Duodenal mucosa (tissue), 2 donors: Measurements from ENCODE around the gene PSMD2.

ENCODE experiments used
- H3K27ac ChIP-seq: one replicate; pipeline ENCODE4 v1.7.0; 2013; ENCODE audit warnings: low read depth, low read length
- H3K27me3 ChIP-seq, 2 donors: one replicate each; pipeline ENCODE4 v1.7.0; 2013; ENCODE audit warnings: low read length in 2 of 2, control low read depth in 1 of 2; ENCODE audit not compliant: insufficient read depth in 2 of 2, control insufficient read depth in 1 of 2
- H3K36me3 ChIP-seq, 2 donors: one replicate each; pipeline ENCODE4 v1.7.0; 2013; ENCODE audit warnings: low read length in 2 of 2, control low read depth in 1 of 2; ENCODE audit not compliant: insufficient read depth in 2 of 2, control insufficient read depth in 1 of 2
- H3K4me1 ChIP-seq, 2 donors: one replicate each; pipeline ENCODE4 v1.7.0; 2013; ENCODE audit warnings: low read length in 2 of 2, control low read depth in 1 of 2; ENCODE audit not compliant: insufficient read depth in 2 of 2, control insufficient read depth in 1 of 2
- H3K4me3 ChIP-seq, 2 donors: one replicate each; pipeline ENCODE4 v1.7.0; 2013; ENCODE audit warnings: low read length in 2 of 2, low read depth in 1 of 2
- H3K9ac ChIP-seq, 2 donors: one replicate each; pipeline ENCODE4 v1.7.0; 2013; ENCODE audit warnings: low read length in 2 of 2, low read depth in 1 of 2
- H3K9me3 ChIP-seq, 2 donors: one replicate each; pipeline ENCODE4 v1.7.0; 2013; ENCODE audit warnings: low read length in 2 of 2, control low read depth in 1 of 2; ENCODE audit not compliant: control insufficient read depth in 1 of 2

PSMD2 gene

GRCh38 chr3:184355261-184356040 lies 56.4 kb downstream of the PSMD2 start:
- Histone ChIP-seq H3K9ac (no peak overlapping the region), H3K9me3 (no peaks in the 10 kb centered on the region), H3K27me3 (no peaks in the 10 kb centered on the region), H3K4me1 (peaks cover 25 to 33% of the 10 kb centered on the region in 2 donors), H3K27ac (no peak overlapping the region), H3K4me3 (no peak overlapping the region), H3K36me3 (peaks cover 6 to 39% of the 10 kb centered on the region in 2 donors)

DNA sequence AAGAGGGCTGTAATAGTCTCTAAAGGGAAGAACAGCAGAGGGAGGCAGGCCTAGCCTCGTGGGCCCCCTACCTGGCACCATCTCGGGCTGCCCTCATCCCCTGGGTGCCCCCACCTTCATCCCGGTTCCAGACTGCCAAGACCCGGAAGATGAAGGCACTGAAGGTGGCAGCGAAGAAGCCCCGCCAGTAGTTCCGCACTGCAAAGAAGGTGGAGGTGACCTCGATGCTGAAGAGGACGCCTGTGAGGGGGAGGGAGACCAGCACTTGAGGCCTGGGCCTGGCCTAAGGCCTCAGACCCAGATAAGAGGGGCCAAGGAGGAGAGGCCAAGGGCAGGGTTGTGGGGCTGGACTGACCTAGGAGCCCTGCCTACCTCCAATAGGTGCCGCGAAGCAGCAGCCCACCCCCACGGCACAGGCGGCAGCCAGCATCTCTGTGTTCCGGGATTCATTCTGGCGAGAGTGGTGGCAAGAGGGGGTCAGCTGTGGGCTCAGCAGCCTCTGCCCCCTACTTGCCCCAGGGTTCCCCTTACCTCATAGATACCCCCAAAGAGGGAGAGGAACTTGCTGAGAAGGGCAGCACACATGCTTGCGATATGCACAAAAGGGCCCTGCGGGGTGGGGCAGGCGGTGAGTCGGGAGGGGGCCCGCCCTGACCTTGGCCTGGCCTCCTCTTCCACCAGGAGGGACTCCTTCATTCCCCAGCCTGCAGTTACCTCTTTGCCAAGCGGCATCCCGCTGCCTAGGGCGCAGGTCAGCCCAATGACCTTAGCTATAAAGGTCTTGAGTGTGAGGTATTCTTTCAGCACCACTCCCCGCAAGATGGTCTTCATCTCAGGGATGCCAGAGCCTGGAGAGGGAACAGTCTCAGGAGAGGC lies 58.4 kb downstream of the PSMD2 start:
- peaks cover 22 to 24% of the 10 kb centered on the region in 2 donors for H3K4me1 ChIP-seq
- H3K27me3 ChIP-seq = no peaks in the 10 kb centered on the region
- H3K9me3 ChIP-seq = no peaks in the 10 kb centered on the region
- H3K9ac ChIP-seq = no peak overlapping the region
- peaks cover 6 to 39% of the 10 kb centered on the region in 2 donors for H3K36me3 ChIP-seq
- H3K27ac ChIP-seq = no peak overlapping the region
- H3K4me3 ChIP-seq = no peak overlapping the region

DNA sequence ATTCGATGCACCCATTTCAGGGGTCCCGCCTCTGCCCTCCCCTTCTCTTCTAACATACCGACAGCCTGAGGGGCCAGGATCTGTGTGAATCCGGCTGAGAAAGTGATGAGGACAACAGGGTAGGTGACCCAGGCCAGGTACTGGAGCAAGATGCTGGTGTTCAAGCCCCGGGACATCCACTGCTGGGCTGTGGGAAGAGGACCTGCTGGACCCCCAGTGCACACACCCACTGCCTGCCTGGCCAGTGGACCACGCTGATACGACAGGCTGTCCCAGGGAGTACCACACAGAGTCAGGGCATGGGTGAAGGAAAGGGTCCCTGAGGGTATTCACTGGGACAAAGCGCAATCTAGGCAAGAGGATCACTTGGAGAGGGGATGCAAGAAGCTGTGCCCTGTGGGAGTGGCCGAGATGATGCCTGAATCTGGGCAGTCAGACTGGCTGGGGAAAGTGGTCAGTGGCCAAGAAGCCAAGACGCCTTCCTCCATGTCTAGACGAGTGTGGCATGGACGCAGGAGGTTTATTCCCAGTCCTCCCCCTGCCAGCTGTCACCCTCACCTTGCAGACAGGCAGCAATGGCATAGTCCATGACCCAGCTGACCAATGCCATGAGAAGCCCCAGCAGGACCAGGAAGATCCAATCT lies 59.2 kb downstream of the PSMD2 start:
- no peaks in the 10 kb centered on the region for H3K27me3 ChIP-seq
- no peaks in the 10 kb centered on the region for H3K9me3 ChIP-seq
- H3K9ac ChIP-seq = no peak overlapping the region
- H3K36me3 ChIP-seq = peaks cover 6 to 39% of the 10 kb centered on the region in 2 donors
- peaks cover 14 to 16% of the 10 kb centered on the region in 2 donors for H3K4me1 ChIP-seq
- no peak overlapping the region for H3K4me3 ChIP-seq
- H3K27ac ChIP-seq = no peak overlapping the region
